ENCODE measurements around the gene RAB33B.

DNA sequence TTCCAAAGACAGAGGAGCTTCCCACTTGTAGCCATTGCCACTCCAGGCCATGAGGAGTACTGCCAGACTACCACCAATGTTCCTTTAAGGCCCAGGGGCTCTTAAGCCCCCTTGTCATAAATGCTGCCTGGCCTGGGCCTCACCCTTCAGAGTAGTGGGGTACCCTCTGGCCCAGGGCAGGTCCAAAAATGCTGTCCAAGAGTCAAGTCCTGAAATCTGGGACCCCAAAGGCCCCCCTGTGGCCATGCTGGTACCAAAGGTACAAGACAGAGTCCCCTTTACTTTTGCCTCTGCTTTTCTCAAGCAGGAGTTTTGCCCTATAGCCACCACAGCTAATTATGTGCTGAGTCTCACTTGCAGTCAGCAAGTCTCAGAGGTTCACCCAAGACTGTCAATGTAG is 16.4 kb downstream of the RAB33B start:
- TF ChIP-seq, protein P1, sequence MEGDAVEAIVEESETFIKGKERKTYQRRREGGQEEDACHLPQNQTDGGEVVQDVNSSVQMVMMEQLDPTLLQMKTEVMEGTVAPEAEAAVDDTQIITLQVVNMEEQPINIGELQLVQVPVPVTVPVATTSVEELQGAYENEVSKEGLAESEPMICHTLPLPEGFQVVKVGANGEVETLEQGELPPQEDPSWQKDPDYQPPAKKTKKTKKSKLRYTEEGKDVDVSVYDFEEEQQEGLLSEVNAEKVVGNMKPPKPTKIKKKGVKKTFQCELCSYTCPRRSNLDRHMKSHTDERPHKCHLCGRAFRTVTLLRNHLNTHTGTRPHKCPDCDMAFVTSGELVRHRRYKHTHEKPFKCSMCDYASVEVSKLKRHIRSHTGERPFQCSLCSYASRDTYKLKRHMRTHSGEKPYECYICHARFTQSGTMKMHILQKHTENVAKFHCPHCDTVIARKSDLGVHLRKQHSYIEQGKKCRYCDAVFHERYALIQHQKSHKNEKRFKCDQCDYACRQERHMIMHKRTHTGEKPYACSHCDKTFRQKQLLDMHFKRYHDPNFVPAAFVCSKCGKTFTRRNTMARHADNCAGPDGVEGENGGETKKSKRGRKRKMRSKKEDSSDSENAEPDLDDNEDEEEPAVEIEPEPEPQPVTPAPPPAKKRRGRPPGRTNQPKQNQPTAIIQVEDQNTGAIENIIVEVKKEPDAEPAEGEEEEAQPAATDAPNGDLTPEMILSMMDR (IDR thresholded peaks at IDR 0.05) = no peak
- no peak for TF ChIP-seq POLR2A (IDR thresholded peaks at IDR 0.05)

Data from vagina (tissue), 2 donors.